Activated T-helper 1 cell treated with anti-CD3 and anti-CD28 coated beads, Interleukin-12 subunit alpha, Interleukin-12 subunit beta, Interleukin-2, Interleukin-4 antibody, amounts not matched to agents 30 ng/mL and 10 ng/mL and 1 ng/mL, durations not matched to agents 14 hours and 24 hours and 36 hours (primary cell): ENCODE measurements around the gene KANSL1. TPM values are rescaled to one million over a fixed set of nuclear protein-coding genes. Genes with fewer than 3 reads are reported as not detected.
A peak's percentile ranks its signal among the peaks of the same experiment; 100 is the strongest.
"Not testable (repeated sequence)": the region's sequence is repeated elsewhere in the genome, so short reads cannot be mapped to it uniquely, and the experiment has no call there.

Experiments used
- DNase-seq: peaks from one replicate; pipeline ENCODE4 v3.0.0; 2021; ENCODE audit warnings: low spot score
- H3K27ac Mint-ChIP-seq: one replicate; pipeline ENCODE4 v1.8.0; 2021; ENCODE audit warnings: mild to moderate bottlenecking, mixed read lengths
- H3K27me3 Mint-ChIP-seq: one replicate; pipeline ENCODE4 v1.8.0; 2022; ENCODE audit warnings: mild to moderate bottlenecking, moderate library complexity, mixed read lengths; ENCODE audit not compliant: insufficient read depth
- H3K36me3 Mint-ChIP-seq: one replicate; pipeline ENCODE4 v1.8.0; 2021; ENCODE audit warnings: low read depth, mixed read lengths
- H3K4me1 Mint-ChIP-seq: one replicate; pipeline ENCODE4 v1.8.0; 2021; ENCODE audit warnings: low read depth, mixed read lengths
- H3K4me3 Mint-ChIP-seq: one replicate; pipeline ENCODE4 v1.8.0; 2021; ENCODE audit warnings: mild to moderate bottlenecking, moderate library complexity, mixed read lengths
- H3K9me3 Mint-ChIP-seq: one replicate; pipeline ENCODE4 v1.8.0; 2021; ENCODE audit warnings: mixed read lengths
- intact Hi-C: fragments of 100-400 bp; cut with micrococcal nuclease; formaldehyde crosslinking; loops from one replicate; pipeline ENCODE4 v1.15.1; 2024
- total RNA-seq: library from RNA; stranded (reverse); gene quantifications from 2 replicates; pipeline ENCODE4 v1.2.3, GENCODE V29; 2022

KANSL1 gene
- total RNA-seq, 1 donor from 2014 or later, result 96.7 TPM

- H3K9me3 Mint-ChIP-seq, result no peaks in the 10 kb centered on the region
- peaks cover 79% of the 10 kb centered on the region for H3K4me1 Mint-ChIP-seq
- no peak overlapping the region for H3K4me3 Mint-ChIP-seq
- H3K36me3 Mint-ChIP-seq, result peaks cover 7% of the 10 kb centered on the region
- peaks cover 1% of the 10 kb centered on the region for H3K27me3 Mint-ChIP-seq
- no peak overlapping the region for H3K27ac Mint-ChIP-seq
- intact Hi-C loops, result loop anchor here (5.0 kb wide), 1 partner anchor 82 kb away; no protein-coding TSS in a partner anchor
- DNase-seq, result no peak
Observed at GRCh38 chr17:46184696-46185095, 8.5 kb downstream of the KANSL1 start.

DNA sequence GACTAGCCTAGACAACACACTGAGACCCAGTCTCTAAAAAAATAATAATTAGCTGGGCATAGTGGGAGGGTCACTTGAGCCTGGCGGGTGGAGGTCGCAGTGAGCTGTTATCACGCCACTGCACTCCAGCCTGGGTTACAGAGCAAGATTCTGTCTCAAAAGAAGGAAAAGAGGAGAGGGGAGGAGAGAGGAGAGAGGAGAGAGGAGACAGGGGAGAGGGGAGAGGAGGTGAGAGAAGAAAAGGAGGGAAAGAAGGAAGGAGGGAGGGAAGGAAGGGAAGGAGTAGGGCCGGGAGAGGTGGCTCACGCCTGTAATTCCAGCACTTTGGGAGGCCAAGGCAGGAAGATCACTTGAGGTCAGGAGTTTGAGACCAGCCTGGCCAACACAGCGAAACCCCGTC is 9.8 kb downstream of the KANSL1 start:
- Mint-ChIP-seq H3K36me3 (peaks cover 12% of the 10 kb centered on the region), H3K27ac (peak overlapping the region; percentile 32), H3K4me1 (peaks cover 80% of the 10 kb centered on the region)
- DNase-seq, H3K4me3 Mint-ChIP-seq, intact Hi-C loops, H3K9me3 Mint-ChIP-seq, H3K27me3 Mint-ChIP-seq: not testable (repeated sequence)

- Mint-ChIP-seq H3K27ac (no peak overlapping the region), H3K4me3 (no peak overlapping the region), H3K9me3 (no peaks in the 10 kb centered on the region), H3K36me3 (peaks cover 12% of the 10 kb centered on the region), H3K4me1 (peaks cover 80% of the 10 kb centered on the region), H3K27me3 (peaks cover 1% of the 10 kb centered on the region)
- no peak for DNase-seq
- intact Hi-C loops, result no loop called here
Observed at GRCh38 chr17:46182961-46183360, 10.3 kb downstream of the KANSL1 start.

- intact Hi-C loops, result no loop called here
- Mint-ChIP-seq H3K27ac (no peak overlapping the region), H3K36me3 (peaks cover 13% of the 10 kb centered on the region), H3K27me3 (peaks cover 1% of the 10 kb centered on the region), H3K9me3 (no peaks in the 10 kb centered on the region), H3K4me1 (peaks cover 77% of the 10 kb centered on the region), H3K4me3 (no peak overlapping the region)
- DNase-seq, result no peak
Observed at GRCh38 chr17:46181940-46182339, 11.3 kb downstream of the KANSL1 start.

- DNase-seq, H3K27me3 Mint-ChIP-seq, H3K27ac Mint-ChIP-seq, H3K4me3 Mint-ChIP-seq, intact Hi-C loops, H3K9me3 Mint-ChIP-seq: not testable (repeated sequence)
- H3K4me1 Mint-ChIP-seq, result peaks cover 79% of the 10 kb centered on the region
- H3K36me3 Mint-ChIP-seq, result peaks cover 14% of the 10 kb centered on the region
Observed at GRCh38 chr17:46181316-46181715, 11.9 kb downstream of the KANSL1 start.

- intact Hi-C loops, result no loop called here
- peaks cover 82% of the 10 kb centered on the region for H3K4me1 Mint-ChIP-seq
- no peak overlapping the region for H3K27ac Mint-ChIP-seq
- H3K9me3 Mint-ChIP-seq, result no peaks in the 10 kb centered on the region
- H3K36me3 Mint-ChIP-seq, result peaks cover 16% of the 10 kb centered on the region
- DNase-seq, result no peak
- H3K4me3 Mint-ChIP-seq, result no peak overlapping the region
- peaks cover 1% of the 10 kb centered on the region for H3K27me3 Mint-ChIP-seq
Observed at GRCh38 chr17:46180892-46181274, 12.3 kb downstream of the KANSL1 start.

GRCh38 chr17:46180185-46180891 is 12.9 kb downstream of the KANSL1 start:
- H3K4me3 Mint-ChIP-seq, H3K27ac Mint-ChIP-seq, H3K27me3 Mint-ChIP-seq, DNase-seq, intact Hi-C loops, H3K9me3 Mint-ChIP-seq: not testable (repeated sequence)
- Mint-ChIP-seq H3K4me1 (peaks cover 78% of the 10 kb centered on the region), H3K36me3 (peaks cover 17% of the 10 kb centered on the region)

GRCh38 chr17:46179375-46179999 is 13.7 kb downstream of the KANSL1 start:
- Mint-ChIP-seq H3K4me1 (peaks cover 73% of the 10 kb centered on the region), H3K4me3 (peak overlapping the region; percentile 50), H3K36me3 (peaks cover 17% of the 10 kb centered on the region), H3K27ac (peak overlapping the region; percentile 74), H3K27me3 (no peaks in the 10 kb centered on the region), H3K9me3 (no peaks in the 10 kb centered on the region)
- DNase-seq, result no peak
- intact Hi-C loops, result loop anchor here (1.0 kb wide), 2 partner anchors 8 to 20 kb away; no protein-coding TSS in a partner anchor

DNA sequence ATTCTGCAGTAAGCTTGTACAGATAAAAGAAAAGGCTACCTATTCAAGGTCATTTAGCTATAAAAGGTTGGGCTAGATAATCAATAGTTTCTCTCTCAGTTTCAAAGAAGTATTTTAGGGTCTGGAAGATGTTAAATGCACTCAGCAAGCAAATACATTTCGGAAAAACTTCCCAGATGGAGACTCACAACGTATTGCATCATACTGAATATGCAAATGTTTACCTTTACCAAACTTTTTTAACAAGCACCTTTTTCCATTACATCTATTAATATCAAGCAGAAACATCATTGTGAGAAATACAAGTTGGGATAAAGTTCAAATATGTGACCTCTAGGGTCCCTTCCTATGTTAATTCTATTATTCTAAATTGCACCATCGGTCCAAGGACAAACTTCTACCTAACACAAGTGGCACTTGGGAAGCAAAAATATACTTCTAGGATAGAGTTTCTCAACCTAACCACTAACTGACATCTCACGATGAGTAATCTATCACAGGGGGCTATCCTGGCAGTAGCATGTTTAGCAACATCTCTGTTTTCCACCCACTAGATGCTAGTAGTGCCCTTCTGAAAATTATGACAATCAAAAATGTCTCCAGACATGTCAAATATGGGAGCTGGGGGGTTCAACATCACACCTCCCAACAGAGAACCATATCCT is 14.5 kb downstream of the KANSL1 start:
- intact Hi-C loops, result loop anchor here (1.0 kb wide), 2 partner anchors 9 to 19 kb away; no protein-coding TSS in a partner anchor
- peak overlapping the region; percentile 50 for H3K4me3 Mint-ChIP-seq

GRCh38 chr17:46176975-46177374 is 16.3 kb downstream of the KANSL1 start:
- DNase-seq, result no peak
- Mint-ChIP-seq H3K27ac (no peak overlapping the region), H3K36me3 (peaks cover 24% of the 10 kb centered on the region), H3K27me3 (no peaks in the 10 kb centered on the region), H3K4me1 (peaks cover 62% of the 10 kb centered on the region), H3K9me3 (no peaks in the 10 kb centered on the region), H3K4me3 (no peak overlapping the region)
- intact Hi-C loops, result no loop called here

More for the DNA sequence above, 14.5 kb downstream of the KANSL1 start:
- Mint-ChIP-seq H3K4me1 (peaks cover 66% of the 10 kb centered on the region), H3K27ac (peak overlapping the region; percentile 74), H3K27me3 (no peaks in the 10 kb centered on the region), H3K9me3 (no peaks in the 10 kb centered on the region), H3K36me3 (peaks cover 17% of the 10 kb centered on the region)
- DNase-seq, result no peak

- intact Hi-C loops, result no loop called here
- H3K27me3 Mint-ChIP-seq, result no peaks in the 10 kb centered on the region
- no peaks in the 10 kb centered on the region for H3K9me3 Mint-ChIP-seq
- H3K4me1 Mint-ChIP-seq, result peaks cover 59% of the 10 kb centered on the region
- no peak overlapping the region for H3K4me3 Mint-ChIP-seq
- peaks cover 29% of the 10 kb centered on the region for H3K36me3 Mint-ChIP-seq
- no peak overlapping the region for H3K27ac Mint-ChIP-seq
- DNase-seq, result no peak
Observed at GRCh38 chr17:46175891-46176290, 17.3 kb downstream of the KANSL1 start.

- intact Hi-C loops, result no loop called here
- peaks cover 58% of the 10 kb centered on the region for H3K4me1 Mint-ChIP-seq
- peak overlapping the region; percentile 0 for H3K27ac Mint-ChIP-seq
- no peaks in the 10 kb centered on the region for H3K9me3 Mint-ChIP-seq
- H3K27me3 Mint-ChIP-seq, result no peaks in the 10 kb centered on the region
- no peak overlapping the region for H3K4me3 Mint-ChIP-seq
- DNase-seq, result no peak
- peaks cover 36% of the 10 kb centered on the region for H3K36me3 Mint-ChIP-seq
Observed at GRCh38 chr17:46173153-46173552, 20.1 kb downstream of the KANSL1 start.

DNA sequence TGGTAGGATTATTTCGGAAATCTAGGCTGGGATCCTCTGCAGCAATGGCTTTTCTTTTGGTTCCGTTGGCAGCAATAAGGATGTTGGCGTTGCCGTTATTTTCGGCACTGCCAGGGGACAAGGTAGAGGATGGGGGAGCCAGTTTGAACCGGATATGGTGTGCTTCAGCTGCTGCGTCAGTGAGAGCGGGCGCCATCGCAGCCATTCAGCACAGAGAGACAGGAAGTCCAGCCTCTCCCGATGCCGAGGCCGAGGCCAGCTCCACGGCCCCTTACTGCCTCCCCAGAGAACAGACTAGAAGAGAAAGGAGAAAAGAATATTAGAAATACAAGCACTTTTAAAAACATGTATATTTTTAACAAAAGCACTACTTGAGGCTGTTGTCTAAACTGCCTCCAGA is 21.3 kb downstream of the KANSL1 start:
- peak overlapping the region; percentile 82 for H3K27ac Mint-ChIP-seq
- peaks cover 36% of the 10 kb centered on the region for H3K36me3 Mint-ChIP-seq
- H3K4me3 Mint-ChIP-seq, result no peak overlapping the region
- intact Hi-C loops, result no loop called here
- no peak for DNase-seq
- H3K4me1 Mint-ChIP-seq, result peaks cover 56% of the 10 kb centered on the region
- H3K27me3 Mint-ChIP-seq, result no peaks in the 10 kb centered on the region
- H3K9me3 Mint-ChIP-seq, result no peaks in the 10 kb centered on the region
